A673 (cell line): ENCODE measurements around the gene HELT.
A peak's percentile ranks its signal among the peaks of the same experiment; 100 is the strongest.

Experiments used
- CTCF ChIP-seq: fragments of 300-800, 200-600 bp; sonication (generic); conservative IDR thresholded peaks from 2 replicates; pipeline ENCODE4 v1.5.1; 2017; ENCODE audit warnings: low read depth, mild to moderate bottlenecking, antibody characterized with exemption, low read length, moderate library complexity, mixed read lengths
- EZH2 ChIP-seq: fragments of 200-600 bp; sonication (generic); IDR thresholded peaks from 2 replicates; pipeline ENCODE4 v1.6.1; 2017; ENCODE audit warnings: borderline replicate concordance, low read depth, mild to moderate bottlenecking, mixed read lengths, antibody characterized with exemption, low read length; ENCODE audit not compliant: poor library complexity, severe bottlenecking

GRCh38 chr4:185011408-185011807, 6.9 kb upstream of the HELT start:
- TF ChIP-seq CTCF (peak; percentile 64), EZH2 (no peak)
